PC-3 (cell line): ENCODE measurements around the gene AP1AR.

ENCODE experiments used
- CTCF ChIP-seq: fragments of 300-600 bp; sonication (generic); conservative IDR thresholded peaks from 2 replicates; pipeline ENCODE4 v1.5.1; 2017; ENCODE audit warnings: antibody characterized with exemption, low read depth, mild to moderate bottlenecking, low read length
- EZH2 ChIP-seq: fragments of 300-600 bp; sonication (generic); IDR thresholded peaks from one replicate; pipeline ENCODE4 v1.6.1; 2017; ENCODE audit warnings: antibody characterized with exemption, mild to moderate bottlenecking, low read length; ENCODE audit not compliant: unreplicated experiment
- EZH2phosphoT487 ChIP-seq: fragments of 300-600 bp; sonication (generic); IDR thresholded peaks from 2 replicates; pipeline ENCODE4 v1.6.1; 2018; ENCODE audit warnings: mild to moderate bottlenecking, antibody characterized with exemption, low read length, borderline replicate concordance

GRCh38 chr4:112225157-112225556 lies 6.4 kb upstream of the AP1AR start:
- TF ChIP-seq CTCF (no peak), EZH2phosphoT487 (no peak), EZH2 (no peak)
